Loucy (cell line): Measurements from ENCODE around the gene TMEM156.

Experiments
- EZH2phosphoT487 ChIP-seq: fragments of 200-600 bp; IDR thresholded peaks from 2 replicates; pipeline ENCODE4 v1.6.1; 2018; ENCODE audit warnings: antibody characterized with exemption, mild to moderate bottlenecking, moderate library complexity, borderline replicate concordance
- TF ChIP-seq, protein P1 (sequence below): fragments of 200-600 bp; sonication (generic); conservative IDR thresholded peaks from 2 replicates; pipeline ENCODE4 v1.5.1; 2014; ENCODE audit warnings: mild to moderate bottlenecking, antibody characterized with exemption, low read length

DNA sequence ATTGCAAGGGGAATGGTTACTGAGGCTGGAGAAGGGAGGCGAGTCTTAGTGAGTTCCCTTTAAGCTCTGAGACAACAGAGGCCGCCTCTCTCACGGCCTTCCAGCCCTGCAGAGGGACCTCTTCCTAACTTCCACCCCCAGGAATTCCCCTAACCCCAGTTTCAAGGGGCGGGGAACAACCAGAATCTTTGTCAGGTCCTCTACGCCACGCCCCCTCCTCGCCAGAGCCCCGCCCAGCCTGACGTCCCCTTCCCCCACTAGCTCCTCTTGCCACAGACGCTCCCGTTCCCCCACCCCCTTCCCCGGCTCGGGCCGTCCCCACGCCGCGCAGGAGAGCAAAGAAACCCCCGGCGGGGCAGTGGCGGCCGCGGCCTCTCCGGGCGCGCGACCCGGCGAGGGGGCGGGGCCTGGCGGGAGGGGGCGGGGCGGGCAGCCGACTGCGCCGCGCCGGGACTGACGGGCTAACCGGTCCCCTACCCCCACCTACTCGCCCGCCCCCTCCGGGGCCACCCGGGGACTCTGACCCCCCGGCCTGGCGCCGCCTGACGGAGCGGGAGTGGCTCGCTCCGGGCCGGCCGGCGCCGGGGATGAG, 12.3 kb upstream of the TMEM156 start:
- TF ChIP-seq, protein P1, sequence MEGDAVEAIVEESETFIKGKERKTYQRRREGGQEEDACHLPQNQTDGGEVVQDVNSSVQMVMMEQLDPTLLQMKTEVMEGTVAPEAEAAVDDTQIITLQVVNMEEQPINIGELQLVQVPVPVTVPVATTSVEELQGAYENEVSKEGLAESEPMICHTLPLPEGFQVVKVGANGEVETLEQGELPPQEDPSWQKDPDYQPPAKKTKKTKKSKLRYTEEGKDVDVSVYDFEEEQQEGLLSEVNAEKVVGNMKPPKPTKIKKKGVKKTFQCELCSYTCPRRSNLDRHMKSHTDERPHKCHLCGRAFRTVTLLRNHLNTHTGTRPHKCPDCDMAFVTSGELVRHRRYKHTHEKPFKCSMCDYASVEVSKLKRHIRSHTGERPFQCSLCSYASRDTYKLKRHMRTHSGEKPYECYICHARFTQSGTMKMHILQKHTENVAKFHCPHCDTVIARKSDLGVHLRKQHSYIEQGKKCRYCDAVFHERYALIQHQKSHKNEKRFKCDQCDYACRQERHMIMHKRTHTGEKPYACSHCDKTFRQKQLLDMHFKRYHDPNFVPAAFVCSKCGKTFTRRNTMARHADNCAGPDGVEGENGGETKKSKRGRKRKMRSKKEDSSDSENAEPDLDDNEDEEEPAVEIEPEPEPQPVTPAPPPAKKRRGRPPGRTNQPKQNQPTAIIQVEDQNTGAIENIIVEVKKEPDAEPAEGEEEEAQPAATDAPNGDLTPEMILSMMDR = no peak
- no peak for TF ChIP-seq EZH2phosphoT487
